ENCODE data around the gene MICB.
"Not testable (repeated sequence)": the region's sequence is repeated elsewhere in the genome, so short reads cannot be mapped to it uniquely, and the experiment has no call there.

The MICB gene

DNA sequence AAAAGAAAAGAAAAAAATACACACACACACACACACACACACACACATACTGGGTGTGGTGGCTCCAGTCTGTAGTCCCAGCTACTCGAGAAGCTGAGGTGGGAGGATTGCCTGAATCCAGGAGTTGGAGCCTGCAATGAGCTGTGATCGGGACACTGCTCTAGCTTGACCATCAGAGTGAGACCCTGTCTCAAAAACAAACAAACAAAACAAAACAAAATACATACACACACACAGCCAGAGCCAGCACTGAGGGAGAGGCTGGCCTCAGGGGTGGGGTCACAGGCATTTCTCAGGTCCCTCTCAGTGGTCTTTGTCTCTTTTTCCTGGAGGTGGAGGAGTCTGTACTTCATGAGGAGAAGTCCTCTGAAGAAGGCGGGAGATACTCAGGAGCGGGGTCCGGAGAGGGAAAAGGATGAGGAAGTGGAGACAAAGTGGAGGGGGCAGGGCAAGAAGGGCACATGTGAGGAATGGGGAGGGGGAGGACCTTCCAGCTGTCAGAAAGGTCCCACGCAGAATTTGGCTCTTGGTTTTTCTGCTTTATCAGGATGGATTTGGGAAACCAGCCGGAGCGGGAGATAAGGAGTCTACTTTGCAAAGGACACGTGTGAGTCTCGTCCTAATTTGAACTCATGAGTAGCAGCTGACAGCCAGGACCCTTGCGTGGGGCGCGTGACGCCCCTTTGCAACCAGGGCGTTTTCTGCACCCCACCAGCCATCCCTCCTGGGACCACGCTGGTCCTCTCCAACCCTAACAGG is 7.7 kb upstream of the MICB start:
- no peak overlapping the region for H3K4me3 ChIP-seq (ENCODE audit: low read depth, low read length)
- TF ChIP-seq, protein P1, sequence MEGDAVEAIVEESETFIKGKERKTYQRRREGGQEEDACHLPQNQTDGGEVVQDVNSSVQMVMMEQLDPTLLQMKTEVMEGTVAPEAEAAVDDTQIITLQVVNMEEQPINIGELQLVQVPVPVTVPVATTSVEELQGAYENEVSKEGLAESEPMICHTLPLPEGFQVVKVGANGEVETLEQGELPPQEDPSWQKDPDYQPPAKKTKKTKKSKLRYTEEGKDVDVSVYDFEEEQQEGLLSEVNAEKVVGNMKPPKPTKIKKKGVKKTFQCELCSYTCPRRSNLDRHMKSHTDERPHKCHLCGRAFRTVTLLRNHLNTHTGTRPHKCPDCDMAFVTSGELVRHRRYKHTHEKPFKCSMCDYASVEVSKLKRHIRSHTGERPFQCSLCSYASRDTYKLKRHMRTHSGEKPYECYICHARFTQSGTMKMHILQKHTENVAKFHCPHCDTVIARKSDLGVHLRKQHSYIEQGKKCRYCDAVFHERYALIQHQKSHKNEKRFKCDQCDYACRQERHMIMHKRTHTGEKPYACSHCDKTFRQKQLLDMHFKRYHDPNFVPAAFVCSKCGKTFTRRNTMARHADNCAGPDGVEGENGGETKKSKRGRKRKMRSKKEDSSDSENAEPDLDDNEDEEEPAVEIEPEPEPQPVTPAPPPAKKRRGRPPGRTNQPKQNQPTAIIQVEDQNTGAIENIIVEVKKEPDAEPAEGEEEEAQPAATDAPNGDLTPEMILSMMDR (IDR thresholded peaks at IDR 0.05; ENCODE audit: control insufficient read depth, extremely low read depth, insufficient read depth): no peak
- DNase-seq (ENCODE audit: low read depth): no peak

DNA sequence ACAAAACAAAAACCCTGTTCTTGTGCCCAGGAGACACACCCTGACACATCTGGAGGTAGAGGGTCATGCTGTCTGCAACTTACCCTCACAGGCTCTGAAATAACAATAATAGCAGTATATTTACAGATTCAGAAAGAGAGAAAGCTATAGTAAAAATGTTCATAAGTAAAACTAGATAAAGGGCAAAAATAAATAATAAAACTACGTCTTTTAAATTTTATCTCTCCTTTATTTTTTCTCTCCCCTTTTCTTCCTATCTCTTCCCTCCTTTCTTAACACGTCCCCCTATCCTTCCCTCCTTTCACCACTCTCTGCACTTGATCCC is 4.4 kb upstream of the MICB start:
- H3K4me3 ChIP-seq (ENCODE audit: low read depth, low read length): not testable (repeated sequence)

DNA sequence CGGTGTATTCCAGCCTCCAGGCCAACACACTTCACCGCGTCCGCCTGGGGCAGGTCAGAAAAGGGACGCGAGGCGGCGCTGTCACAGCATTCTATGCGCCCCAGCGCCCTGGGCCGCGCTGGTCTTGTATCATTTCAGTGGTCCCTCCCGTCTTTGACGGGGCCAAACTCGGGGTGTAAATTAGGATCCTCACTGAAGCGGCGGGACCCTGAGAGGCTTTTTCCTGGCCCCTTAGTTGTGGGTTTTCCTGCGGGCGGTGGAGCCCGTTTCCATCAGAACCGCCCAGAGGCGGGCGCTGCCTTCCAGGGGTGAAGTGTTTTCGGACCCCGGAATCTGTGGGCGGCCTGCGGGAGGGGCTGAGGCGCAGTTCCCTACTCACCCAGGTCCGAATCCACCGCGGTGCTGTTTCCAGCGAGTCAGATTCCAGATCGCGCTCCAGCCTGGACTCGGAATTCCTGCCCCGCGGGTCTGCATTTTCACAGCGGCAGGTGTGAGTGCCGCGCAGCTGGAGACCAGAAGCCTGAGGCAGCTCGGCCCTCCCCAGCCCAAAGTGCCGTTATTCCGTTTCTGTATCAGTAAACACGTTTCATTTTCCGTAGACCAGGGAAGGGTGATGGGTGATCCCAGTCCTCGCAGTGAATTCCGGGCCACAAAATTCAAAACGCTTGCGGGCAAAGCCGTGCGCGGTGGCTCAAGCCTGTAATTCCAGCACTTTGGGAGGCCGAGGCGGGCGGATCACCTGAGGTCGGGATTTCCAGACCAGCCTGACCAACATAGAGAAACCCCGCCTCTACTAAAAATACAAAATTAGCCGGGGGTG is 3.9 kb upstream of the MICB start:
- H3K4me3 ChIP-seq (ENCODE audit: low read depth, low read length): peak overlapping the region; percentile 49
- TF ChIP-seq, protein P1 (IDR thresholded peaks at IDR 0.05; ENCODE audit: control insufficient read depth, extremely low read depth, insufficient read depth): peak; percentile 77
- DNase-seq (ENCODE audit: low read depth): no peak

More for the DNA sequence above, 4.4 kb upstream of the MICB start:
- DNase-seq (ENCODE audit: low read depth): not testable (repeated sequence)

DNA sequence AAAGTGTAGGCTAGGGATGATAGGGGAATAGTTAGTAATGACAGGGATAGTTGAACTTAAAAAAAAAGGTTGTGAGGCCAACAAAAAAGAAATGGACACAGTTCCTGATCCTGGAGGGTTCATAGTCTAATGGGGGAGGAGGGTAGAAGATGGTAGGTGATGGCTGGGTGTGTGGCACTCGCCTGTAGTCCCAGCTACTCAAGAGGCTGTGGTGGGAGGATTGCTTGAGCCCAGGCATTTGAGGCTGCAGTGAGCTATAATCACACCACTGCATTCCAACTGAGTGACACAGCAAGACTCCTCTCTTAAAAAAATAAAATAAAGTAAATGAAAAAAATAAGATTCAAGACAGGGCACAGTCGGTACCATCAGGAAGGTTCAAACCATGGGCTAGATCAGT is 2.4 kb upstream of the MICB start:
- no peak for DNase-seq (ENCODE audit: low read depth)
- no peak overlapping the region for H3K4me3 ChIP-seq (ENCODE audit: low read depth, low read length)

DNA sequence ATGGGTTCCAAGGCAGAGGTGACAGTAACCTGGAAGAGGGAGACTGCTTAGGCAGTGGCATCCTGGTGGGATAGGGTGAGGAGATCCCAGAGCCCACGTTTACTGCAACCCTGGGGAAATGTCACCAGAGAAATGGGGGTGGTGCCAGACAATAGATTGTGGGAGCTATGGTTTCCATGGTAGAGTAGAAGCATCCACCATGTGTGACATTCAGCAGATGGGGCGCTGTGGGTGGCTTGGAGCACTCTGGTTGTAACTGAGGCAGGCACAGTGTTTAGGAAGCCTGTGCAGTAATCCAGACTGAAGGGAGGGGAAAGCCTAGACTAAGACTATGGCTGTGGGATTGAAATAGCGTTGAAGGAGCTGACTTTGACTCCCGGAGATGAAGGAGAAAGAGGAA is 1.1 kb upstream of the MICB start:
- H3K4me3 ChIP-seq (ENCODE audit: low read depth, low read length); DNase-seq (ENCODE audit: low read depth): not testable (repeated sequence)

More for the DNA sequence above, 2.4 kb upstream of the MICB start:
- TF ChIP-seq, protein P1 (IDR thresholded peaks at IDR 0.05; ENCODE audit: control insufficient read depth, extremely low read depth, insufficient read depth): no peak

DNA sequence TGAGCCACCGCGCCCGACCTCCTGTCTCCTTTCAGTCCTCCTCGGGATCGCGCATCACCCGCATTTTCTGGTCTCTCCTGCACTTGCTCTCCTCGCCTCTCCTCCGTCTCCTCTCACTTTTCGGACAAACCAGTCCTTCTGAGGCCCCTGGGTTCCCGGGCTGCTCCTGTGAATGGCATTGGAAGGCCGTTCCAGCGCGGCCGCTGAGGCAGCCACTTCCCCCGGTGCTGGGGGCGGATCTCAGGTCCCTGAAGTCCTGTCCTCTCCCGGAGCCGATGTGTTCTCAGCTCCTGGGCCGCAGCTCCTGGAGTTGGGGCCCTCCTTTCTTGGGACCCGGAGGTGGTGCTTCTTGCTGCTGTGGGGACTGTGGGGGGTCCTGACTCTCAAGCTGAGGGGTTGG is 803 bp downstream of the MICB start:
- no peak for DNase-seq (ENCODE audit: low read depth)
- no peak overlapping the region for H3K4me3 ChIP-seq (ENCODE audit: low read depth, low read length)
- TF ChIP-seq, protein P1 (IDR thresholded peaks at IDR 0.05; ENCODE audit: control insufficient read depth, extremely low read depth, insufficient read depth): no peak

DNA sequence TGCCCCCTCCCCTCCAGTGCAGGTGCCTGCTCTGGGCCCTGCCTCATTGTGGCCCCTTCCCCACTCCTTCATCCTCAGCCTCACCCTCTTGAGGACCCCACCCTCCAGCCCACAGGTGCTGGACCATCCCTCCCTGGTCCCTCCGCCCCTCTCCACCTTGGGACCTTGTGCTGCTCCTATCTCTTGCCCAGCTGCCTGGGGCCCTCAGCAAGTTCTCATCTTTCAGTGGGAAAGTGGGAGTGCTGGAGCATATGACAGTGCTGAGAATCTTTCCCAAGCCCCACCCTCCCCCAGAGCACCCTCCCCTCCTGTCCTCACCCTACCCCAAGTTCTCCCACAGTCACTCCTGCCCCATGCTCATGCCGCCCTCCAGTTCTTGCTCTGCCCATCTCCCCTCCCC is 1.7 kb downstream of the MICB start:
- not testable (repeated sequence) for DNase-seq (ENCODE audit: low read depth); H3K4me3 ChIP-seq (ENCODE audit: low read depth, low read length)

DNA sequence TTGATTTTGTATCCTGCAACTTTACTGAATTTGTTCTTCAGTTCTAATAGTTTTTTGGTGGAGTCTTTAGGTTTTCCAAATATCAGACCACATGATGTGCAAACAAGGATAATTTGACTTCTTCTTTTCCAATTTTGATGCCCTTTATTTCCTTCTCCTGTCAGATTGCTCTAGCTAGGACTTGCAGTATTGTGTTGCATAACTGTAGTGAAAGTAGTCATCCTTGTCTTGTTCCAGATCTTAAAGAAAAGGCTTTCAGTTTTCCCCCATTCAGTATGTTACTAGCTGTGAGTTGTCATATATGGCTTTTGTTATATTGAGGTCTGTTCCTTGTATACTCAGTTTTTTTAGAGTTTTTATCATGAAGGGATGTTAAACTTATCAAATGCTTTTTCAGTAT is 4.6 kb downstream of the MICB start:
- DNase-seq (ENCODE audit: low read depth): no peak
- H3K4me3 ChIP-seq (ENCODE audit: low read depth, low read length): no peak overlapping the region
- TF ChIP-seq, protein P1 (IDR thresholded peaks at IDR 0.05; ENCODE audit: control insufficient read depth, extremely low read depth, insufficient read depth): no peak

DNA sequence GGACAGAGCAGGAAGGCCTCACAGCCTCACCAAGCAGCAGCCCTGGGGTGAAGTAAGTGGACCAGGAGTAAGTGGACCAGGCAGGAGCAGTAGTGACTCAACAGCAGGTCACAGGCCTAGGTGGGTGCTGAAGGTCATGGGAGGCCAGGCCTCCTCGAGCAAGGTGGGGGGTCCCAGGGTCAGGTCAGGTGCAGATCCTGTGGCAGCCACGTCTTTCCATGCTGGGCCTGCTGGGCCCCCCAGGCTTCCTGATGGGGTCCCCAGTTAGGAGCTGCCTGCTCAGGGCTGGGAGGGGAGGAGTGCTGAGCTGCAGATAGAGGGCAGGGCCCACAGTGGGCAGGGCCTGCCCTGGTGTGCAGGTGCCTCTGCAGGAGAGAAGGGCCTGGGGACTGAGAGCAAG is 11.1 kb downstream of the MICB start:
- not testable (repeated sequence) for DNase-seq (ENCODE audit: low read depth)

More for the DNA sequence above, 11.1 kb downstream of the MICB start:
- not testable (repeated sequence) for H3K4me3 ChIP-seq (ENCODE audit: low read depth, low read length)
